B cell (primary cell): ENCODE measurements around the gene XRCC1. TPM values are rescaled to one million over a fixed set of nuclear protein-coding genes. Genes with fewer than 3 reads are reported as not detected.
"Not testable (repeated sequence)": the region's sequence is repeated elsewhere in the genome, so short reads cannot be mapped to it uniquely, and the experiment has no call there.

Experiments
- ATAC-seq: fragments of 200-7000 bp; cut with Tn5 transposase; one replicate; pipeline ENCODE4 v1.10.0; 2021; ENCODE audit warnings: low read depth, mild to moderate bottlenecking, moderate number of reproducible peaks, moderate library complexity
- CTCF ChIA-PET: fragments of 350-600 bp; sonication (Branson Sonifier 250); formaldehyde crosslinking; loops from one replicate; lab custom pipeline; 2021; ENCODE audit warnings: antibody characterized with exemption, inconsistent platforms; lab: Charles Lee
- POLR2A ChIA-PET: fragments of 350-600 bp; sonication (Branson Sonifier 250); formaldehyde crosslinking; loops from one replicate; lab custom pipeline; 2021; ENCODE audit warnings: antibody characterized with exemption; lab: Charles Lee
- DNase-seq: peaks from one replicate; pipeline ENCODE4 v3.0.0; 2013
- H2AFZ ChIP-seq: 2 replicates; pipeline ENCODE4 v1.6.1; 2012; ENCODE audit warnings: mild to moderate bottlenecking, low read depth, low read length; ENCODE audit not compliant: insufficient read depth, poor library complexity, severe bottlenecking
- H3K27ac ChIP-seq, 2 donors: 1 replicate in 1 of 2; 2 replicates in 1 of 2; pipeline ENCODE4 v1.5.1; 2012 to 2013; ENCODE audit warnings: low read length in 2 of 2, mild to moderate bottlenecking in 2 of 2, moderate library complexity in 1 of 2
- H3K27me3 ChIP-seq, 4 experiments: fragments of 200-600 bp in 1 of 4; sonication (generic) in 1 of 4; replicated peaks in 1 of 4; 1 replicate in 2 of 4; 2 replicates in 2 of 4; pipeline versions ENCODE4 v1.6.1 to v1.7.0; 2013 to 2016; ENCODE audit warnings: low read length in 3 of 4, mild to moderate bottlenecking in 2 of 4, mixed read lengths in 1 of 4, moderate library complexity in 1 of 4; ENCODE audit not compliant: insufficient read depth in 4 of 4, control insufficient read depth in 3 of 4; ENCODE audit errors: control extremely low read depth in 1 of 4
- H3K36me3 ChIP-seq, 2 experiments: replicated peaks in 1 of 2; 1 replicate in 1 of 2; 2 replicates in 1 of 2; pipeline versions ENCODE4 v1.6.1 to v1.7.1; 2013; ENCODE audit warnings: low read length in 1 of 2; ENCODE audit not compliant: insufficient read depth in 2 of 2, control insufficient read depth in 1 of 2; ENCODE audit errors: control extremely low read depth in 1 of 2, extremely low read depth in 1 of 2
- H3K4me1 ChIP-seq, 2 donors: fragments of 200-600 bp in 1 of 2; sonication (generic) in 1 of 2; 1 replicate in 1 of 2; 2 replicates in 1 of 2; pipeline versions ENCODE4 v1.5.1 to v1.6.1; 2013 to 2017; ENCODE audit warnings: low read length in 2 of 2; ENCODE audit not compliant: control insufficient read depth in 2 of 2, insufficient read depth in 2 of 2
- H3K4me2 ChIP-seq: replicated peaks from 2 replicates; pipeline ENCODE3; 2012; ENCODE audit warnings: mild to moderate bottlenecking, low read depth, low read length; ENCODE audit not compliant: poor library complexity, severe bottlenecking
- H3K4me3 ChIP-seq, 5 experiments: fragments of 200-600 bp in 1 of 5; sonication (generic) in 1 of 5; 1 replicate in 3 of 5; 2 replicates in 2 of 5; pipeline versions ENCODE4 v1.5.1 to v1.7.0; 2011 to 2016; ENCODE audit warnings: low read length in 4 of 5, mild to moderate bottlenecking in 4 of 5, low read depth in 2 of 5, control low read depth in 1 of 5, moderate library complexity in 1 of 5; ENCODE audit not compliant: insufficient read depth in 1 of 5; ENCODE audit errors: control extremely low read depth in 1 of 5, extremely low read depth in 1 of 5
- H3K79me2 ChIP-seq: fragments of 200-600 bp; sonication (generic); one replicate; pipeline ENCODE4 v1.6.0; 2016; ENCODE audit warnings: low read length; ENCODE audit not compliant: control insufficient read depth, insufficient read depth
- H3K9ac ChIP-seq: fragments of 200-600 bp; sonication (generic); 2 replicates; pipeline ENCODE4 v1.6.1; 2017; ENCODE audit warnings: mild to moderate bottlenecking, low read length, moderate library complexity
- H3K9me3 ChIP-seq, 3 donors: one replicate each; pipeline versions ENCODE4 v1.6.1 to v1.7.1; 2013; ENCODE audit warnings: low read length in 2 of 3; ENCODE audit not compliant: control insufficient read depth in 2 of 3, insufficient read depth in 1 of 3; ENCODE audit errors: control extremely low read depth in 1 of 3
- H4K20me1 ChIP-seq: 2 replicates; pipeline ENCODE4 v1.6.0; 2012; ENCODE audit warnings: mild to moderate bottlenecking, low read length; ENCODE audit not compliant: insufficient read depth, control insufficient read depth, poor library complexity, severe bottlenecking
- H3K27ac Mint-ChIP-seq: one replicate; pipeline ENCODE4 v1.8.0; 2021; ENCODE audit warnings: mixed read lengths
- H3K27me3 Mint-ChIP-seq: one replicate; pipeline ENCODE4 v1.8.0; 2021; ENCODE audit warnings: mixed read lengths
- H3K4me1 Mint-ChIP-seq: one replicate; pipeline ENCODE4 v1.8.0; 2021; ENCODE audit warnings: mixed read lengths
- H3K4me3 Mint-ChIP-seq: one replicate; pipeline ENCODE4 v1.8.0; 2021; ENCODE audit warnings: mixed read lengths
- H3K9me3 Mint-ChIP-seq: one replicate; pipeline ENCODE4 v1.8.0; 2022; ENCODE audit warnings: mixed read lengths; ENCODE audit not compliant: insufficient read depth
- CTCF ChIP-seq: fragments of 200-600 bp; IDR thresholded peaks from one replicate; pipeline ENCODE4 v1.8.0; 2022; ENCODE audit warnings: antibody characterized with exemption, mild to moderate bottlenecking
- EZH2 ChIP-seq: IDR thresholded peaks from 2 replicates; pipeline ENCODE4 v1.6.1; 2012; ENCODE audit warnings: borderline replicate concordance, low read depth, mild to moderate bottlenecking, moderate library complexity, low read length; ENCODE audit not compliant: insufficient read depth, poor library complexity, severe bottlenecking
- WGBS: methylation state at CpG from one replicate; pipeline ENCODE4 v1.1.5; 2013; ENCODE audit warnings: missing lambda C conversion rate; ENCODE audit not compliant: insufficient coverage; 5-methylcytosine and 5-hydroxymethylcytosine counted together
- intact Hi-C: fragments of 100-400 bp; cut with micrococcal nuclease; formaldehyde crosslinking; loops from one replicate; pipeline ENCODE4 v1.10.0; 2022
- polyA plus RNA-seq: library from polyadenylated mRNA; depleted of rRNA; stranded (reverse); fragments of >200 nt; gene quantifications from 2 replicates; pipeline ENCODE4 v1.2.3, GENCODE V29; 2012
- total RNA-seq, 2 donors: library from RNA; stranded (reverse); fragments of 120-200 nt in 1 of 2; gene quantifications; 1 replicate in 1 of 2; 2 replicates in 1 of 2; pipeline versions ENCODE4 v1.2.3 to v1.2.4, GENCODE V29; 2013 to 2022

The XRCC1 gene
- total and polyA plus RNA-seq, 2 donors (not counting 1 experiment from before 2014, with no cell fraction given): 34.6 to 38.2 TPM

DNA sequence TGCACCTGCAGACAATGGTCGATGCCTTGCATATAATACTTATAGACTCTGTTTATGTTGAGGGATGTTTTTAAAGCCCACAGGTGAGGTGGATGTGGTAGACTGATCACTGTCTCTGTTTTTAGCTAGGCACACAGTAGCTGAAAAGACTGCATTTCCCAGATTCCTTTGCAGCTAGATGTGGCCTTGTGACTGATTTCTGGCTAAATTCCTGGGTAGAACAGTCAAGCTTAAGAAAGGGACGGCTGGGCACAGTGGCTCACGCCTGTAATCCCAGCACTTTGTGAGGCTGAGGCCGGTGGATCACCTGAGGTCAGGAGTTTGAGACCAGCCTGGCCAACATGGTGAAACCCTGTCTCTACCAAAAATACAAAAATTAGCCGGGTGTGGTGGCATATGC is 25.0 kb upstream of the XRCC1 start:
- H3K9me3 Mint-ChIP-seq, H3K4me3 Mint-ChIP-seq, H3K4me2 ChIP-seq, H3K27ac Mint-ChIP-seq, H3K27me3 Mint-ChIP-seq, H3K27ac ChIP-seq, intact Hi-C loops, H3K9ac ChIP-seq, DNase-seq, POLR2A ChIA-PET, ATAC-seq, H4K20me1 ChIP-seq, H3K27me3 ChIP-seq, H3K4me3 ChIP-seq, H2AFZ ChIP-seq, H3K9me3 ChIP-seq: not testable (repeated sequence)
- CTCF ChIA-PET: interaction anchor here (1.1 to 1.3 kb wide), 3 partner anchors 18 to 45 kb away, joined by 3 to 6 read pairs (median 4); no protein-coding TSS in a partner anchor
- peaks cover 44% of the 10 kb centered on the region for H3K4me1 Mint-ChIP-seq
- peaks cover 27 to 33% of the 10 kb centered on the region in 2 donors for H3K4me1 ChIP-seq
- peaks cover 0 to 31% of the 10 kb centered on the region in 2 experiments for H3K36me3 ChIP-seq
- 100% methylated on average over 1 of the region's 5 CpGs for WGBS
- H3K79me2 ChIP-seq: peaks cover 37% of the 10 kb centered on the region

- peaks cover 42% of the 10 kb centered on the region for H3K79me2 ChIP-seq
- H3K27me3 ChIP-seq: no peaks in the 10 kb centered on the region
- H3K4me3 Mint-ChIP-seq: no peak overlapping the region
- no peaks in the 10 kb centered on the region for H3K9me3 ChIP-seq
- ATAC-seq (no peak), DNase-seq (no peak)
- H3K36me3 ChIP-seq: peaks cover 0 to 31% of the 10 kb centered on the region in 2 experiments
- no peak overlapping the region for H3K9ac ChIP-seq
- no peaks in the 10 kb centered on the region for H3K9me3 Mint-ChIP-seq
- H3K27ac ChIP-seq: no peak overlapping the region
- peaks cover 44% of the 10 kb centered on the region for H3K4me1 Mint-ChIP-seq
- 100% methylated on average over 1 of the region's 4 CpGs for WGBS
- no peaks in the 10 kb centered on the region for H4K20me1 ChIP-seq
- no peak overlapping the region for H3K4me3 ChIP-seq
- H2AFZ ChIP-seq: no peak overlapping the region
- TF ChIP-seq EZH2 (no peak), CTCF (no peak)
- intact Hi-C loops: no loop called here
- POLR2A ChIA-PET: no interaction called here
- peaks cover 27 to 39% of the 10 kb centered on the region in 2 donors for H3K4me1 ChIP-seq
- CTCF ChIA-PET: interaction anchor here (0.6 to 1.3 kb wide), 5 partner anchors 18 to 45 kb away, joined by 3 to 6 read pairs (median 3); no protein-coding TSS in a partner anchor
- H3K27me3 Mint-ChIP-seq: no peaks in the 10 kb centered on the region
- no peak overlapping the region for H3K27ac Mint-ChIP-seq
- H3K4me2 ChIP-seq: no peak overlapping the region
Measured at GRCh38 chr19:43599635-43600295, 24.4 kb upstream of the XRCC1 start.
